HL-60/S4 treated with retinoic acid at 250 ng/mL for 4 days and 3 days (cell line): Measurements from ENCODE around the gene PRKCG.

Experiments
- in situ Hi-C: fragments of 300-500 bp; cut with MboI; formaldehyde crosslinking; loops from 2 replicates; pipeline ENCODE4 v1.7.0; 2022; ENCODE audit warnings: low sequenced_read_pairs

The PRKCG gene

GRCh38 chr19:53871454-53871853 is 10.5 kb upstream of the PRKCG start:
- in situ Hi-C loops, result no loop called here

GRCh38 chr19:53872762-53873161 is 9.2 kb upstream of the PRKCG start:
- in situ Hi-C loops, result no loop called here

DNA sequence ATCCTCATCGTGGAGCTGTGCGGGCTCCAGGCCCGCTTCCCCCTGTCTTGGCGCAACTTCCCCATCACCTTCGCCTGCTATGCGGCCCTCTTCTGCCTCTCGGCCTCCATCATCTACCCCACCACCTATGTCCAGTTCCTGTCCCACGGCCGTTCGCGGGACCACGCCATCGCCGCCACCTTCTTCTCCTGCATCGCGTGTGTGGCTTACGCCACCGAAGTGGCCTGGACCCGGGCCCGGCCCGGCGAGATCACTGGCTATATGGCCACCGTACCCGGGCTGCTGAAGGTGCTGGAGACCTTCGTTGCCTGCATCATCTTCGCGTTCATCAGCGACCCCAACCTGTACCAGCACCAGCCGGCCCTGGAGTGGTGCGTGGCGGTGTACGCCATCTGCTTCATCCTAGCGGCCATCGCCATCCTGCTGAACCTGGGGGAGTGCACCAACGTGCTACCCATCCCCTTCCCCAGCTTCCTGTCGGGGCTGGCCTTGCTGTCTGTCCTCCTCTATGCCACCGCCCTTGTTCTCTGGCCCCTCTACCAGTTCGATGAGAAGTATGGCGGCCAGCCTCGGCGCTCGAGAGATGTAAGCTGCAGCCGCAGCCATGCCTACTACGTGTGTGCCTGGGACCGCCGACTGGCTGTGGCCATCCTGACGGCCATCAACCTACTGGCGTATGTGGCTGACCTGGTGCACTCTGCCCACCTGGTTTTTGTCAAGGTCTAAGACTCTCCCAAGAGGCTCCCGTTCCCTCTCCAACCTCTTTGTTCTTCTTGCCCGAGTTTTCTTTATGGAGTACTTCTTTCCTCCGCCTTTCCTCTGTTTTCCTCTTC is 8.0 kb upstream of the PRKCG start:
- in situ Hi-C loops, result no loop called here

DNA sequence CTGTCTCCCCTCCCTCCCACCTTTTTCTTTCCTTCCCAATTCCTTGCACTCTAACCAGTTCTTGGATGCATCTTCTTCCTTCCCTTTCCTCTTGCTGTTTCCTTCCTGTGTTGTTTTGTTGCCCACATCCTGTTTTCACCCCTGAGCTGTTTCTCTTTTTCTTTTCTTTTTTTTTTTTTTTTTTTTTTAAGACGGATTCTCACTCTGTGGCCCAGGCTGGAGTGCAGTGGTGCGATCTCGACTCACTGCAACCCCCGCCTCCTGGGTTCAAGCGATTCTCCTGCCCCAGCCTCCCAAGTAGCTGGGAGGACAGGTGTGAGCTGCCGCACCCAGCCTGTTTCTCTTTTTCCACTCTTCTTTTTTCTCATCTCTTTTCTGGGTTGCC is 7.4 kb upstream of the PRKCG start:
- in situ Hi-C loops, result no loop called here

GRCh38 chr19:53875602-53876325 is 6.2 kb upstream of the PRKCG start:
- in situ Hi-C loops, result no loop called here

DNA sequence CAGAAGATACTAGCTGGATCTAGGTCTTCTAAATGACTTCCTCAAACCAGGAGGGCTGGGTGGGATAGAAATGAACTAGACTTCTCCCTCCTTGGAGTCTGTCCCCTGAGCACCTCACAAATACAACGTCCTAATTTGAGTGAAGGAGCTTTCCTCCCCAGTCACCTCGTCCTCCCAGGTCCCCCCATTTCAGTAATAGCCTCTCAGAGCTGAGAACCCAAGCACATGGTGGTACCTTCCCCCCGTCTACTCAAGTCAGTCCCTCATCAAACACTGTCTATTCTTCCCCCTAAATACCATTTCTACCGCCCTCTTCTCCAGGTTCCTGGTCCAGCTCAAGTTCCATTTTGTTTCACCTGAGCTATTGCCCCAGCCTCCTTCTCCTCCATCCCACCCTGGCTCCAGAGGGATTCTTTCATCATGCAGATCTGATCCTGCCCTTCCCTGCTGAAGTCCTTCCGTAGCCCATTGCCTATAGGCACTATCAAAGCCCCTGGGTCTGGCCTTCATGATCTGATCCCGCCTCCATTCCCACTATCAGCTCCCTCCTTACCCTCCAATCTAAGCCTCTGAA is 5.3 kb upstream of the PRKCG start:
- in situ Hi-C loops, result no loop called here

- in situ Hi-C loops, result no loop called here
Observed at GRCh38 chr19:53877361-53877766, 4.6 kb upstream of the PRKCG start.

DNA sequence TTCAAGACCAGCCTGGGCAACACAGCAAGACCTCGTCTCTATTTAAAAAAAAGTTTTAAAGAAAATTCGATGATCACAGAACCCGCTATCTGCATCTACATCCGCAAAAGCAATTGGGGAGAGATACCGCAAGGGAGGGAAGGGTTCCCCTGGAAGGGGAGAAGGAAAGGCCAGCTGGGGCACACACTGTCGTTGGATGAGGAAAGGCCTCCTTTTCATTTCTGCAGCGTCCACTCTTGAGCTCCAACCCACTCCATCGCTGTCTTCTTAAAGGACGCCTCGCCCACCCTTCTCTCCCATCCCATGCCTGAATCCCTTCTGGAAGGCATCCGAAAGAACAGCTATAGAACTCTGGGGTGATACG is 3.2 kb upstream of the PRKCG start:
- in situ Hi-C loops, result no loop called here

DNA sequence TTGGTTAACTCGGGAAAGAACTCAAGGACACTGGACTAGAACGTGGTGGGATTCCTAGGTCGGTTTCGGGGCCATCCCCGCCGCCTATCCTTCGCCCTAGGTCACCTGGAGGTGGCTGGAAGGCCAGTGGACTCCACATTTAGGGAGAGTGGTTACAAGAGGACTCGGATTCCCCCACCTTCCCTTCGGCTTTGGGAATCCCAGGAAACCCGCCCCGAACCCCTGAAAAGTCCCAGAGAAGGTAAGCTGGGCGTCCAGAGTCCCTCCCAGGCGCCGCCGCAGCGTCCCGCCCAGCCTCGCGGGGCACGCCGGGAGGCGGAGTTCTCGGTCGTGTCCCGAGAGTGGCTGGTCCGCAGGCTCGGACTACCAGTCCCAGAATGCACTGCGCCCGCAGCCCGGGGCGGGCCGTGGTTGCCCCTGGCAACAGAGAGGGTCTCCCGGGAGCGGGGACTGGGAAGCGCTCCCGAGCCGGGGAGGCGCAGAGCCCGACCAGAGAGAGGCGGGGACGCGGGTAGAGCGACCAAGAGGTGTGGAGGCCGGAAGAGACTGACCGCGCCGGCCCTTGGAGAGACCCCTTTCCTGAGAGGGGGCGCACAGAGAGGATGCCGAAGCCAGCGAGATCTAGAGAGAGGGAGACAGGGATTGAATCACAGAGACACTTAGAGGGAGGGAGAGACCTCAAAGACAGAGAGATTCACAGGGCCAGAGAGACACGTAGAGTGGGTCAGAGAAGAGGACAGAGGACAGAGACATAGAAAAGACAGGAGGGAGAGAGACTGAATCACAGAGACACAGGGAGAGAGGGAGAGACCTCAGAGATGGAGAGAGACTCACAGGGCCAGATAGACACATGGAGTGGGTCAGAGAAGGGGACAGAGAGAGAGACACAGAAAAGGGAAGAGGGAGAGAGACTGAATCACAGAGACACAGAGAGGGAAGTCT is 2.6 kb upstream of the PRKCG start:
- in situ Hi-C loops, result no loop called here

- in situ Hi-C loops, result no loop called here
Observed at GRCh38 chr19:53880711-53881481, 1.1 kb upstream of the PRKCG start.

DNA sequence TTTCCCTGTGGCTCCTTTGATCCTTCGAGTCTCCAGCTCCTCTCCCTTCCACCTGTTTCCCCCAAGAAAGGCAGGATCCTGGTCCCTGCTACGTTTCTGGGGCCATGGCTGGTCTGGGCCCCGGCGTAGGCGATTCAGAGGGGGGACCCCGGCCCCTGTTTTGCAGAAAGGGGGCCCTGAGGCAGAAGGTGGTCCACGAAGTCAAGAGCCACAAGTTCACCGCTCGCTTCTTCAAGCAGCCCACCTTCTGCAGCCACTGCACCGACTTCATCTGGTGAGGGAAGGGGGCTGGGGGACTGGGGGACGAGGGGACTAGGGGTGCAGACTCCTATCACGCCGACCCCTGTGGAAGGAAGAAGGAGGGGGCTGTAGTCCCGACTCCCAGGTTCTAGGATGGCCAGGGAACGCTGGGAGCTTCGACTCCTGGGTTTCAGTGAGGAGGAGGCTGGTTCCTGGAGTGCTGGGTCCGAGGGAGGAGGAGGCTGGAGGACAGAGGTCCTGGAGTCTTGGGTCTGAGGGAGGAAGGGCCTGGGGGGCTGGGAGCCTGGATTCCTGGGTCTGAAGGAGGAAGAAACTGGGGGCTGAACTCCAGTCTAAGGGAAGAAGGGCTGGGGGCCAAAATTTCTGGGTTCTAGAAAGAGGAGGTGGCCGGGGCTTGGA is 524 bp downstream of the PRKCG start:
- in situ Hi-C loops, result no loop called here

DNA sequence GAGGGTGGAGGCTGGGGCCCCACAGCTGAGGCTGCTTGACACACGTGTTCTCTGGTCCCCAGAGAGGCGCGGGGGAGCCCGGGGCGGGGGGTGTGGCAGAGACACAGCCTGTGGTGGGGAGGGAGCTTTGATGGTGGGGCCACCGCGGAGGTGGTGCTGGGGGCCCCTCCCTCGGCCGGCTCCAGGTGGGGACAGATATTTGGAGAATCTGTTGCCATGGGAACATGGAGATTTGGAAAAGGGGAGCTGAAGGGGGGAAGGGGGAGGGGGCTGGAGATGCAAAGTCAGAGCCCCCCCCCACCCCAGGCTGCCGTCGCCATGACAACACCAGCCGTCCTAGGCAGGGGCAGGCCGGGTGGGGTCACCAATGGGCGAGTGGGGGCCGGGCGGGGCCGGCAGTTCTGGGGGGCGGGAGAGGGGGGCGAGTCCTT is 1.2 kb downstream of the PRKCG start:
- in situ Hi-C loops, result no loop called here

- in situ Hi-C loops, result no loop called here
Observed at GRCh38 chr19:53883741-53884140, 1.7 kb downstream of the PRKCG start.

DNA sequence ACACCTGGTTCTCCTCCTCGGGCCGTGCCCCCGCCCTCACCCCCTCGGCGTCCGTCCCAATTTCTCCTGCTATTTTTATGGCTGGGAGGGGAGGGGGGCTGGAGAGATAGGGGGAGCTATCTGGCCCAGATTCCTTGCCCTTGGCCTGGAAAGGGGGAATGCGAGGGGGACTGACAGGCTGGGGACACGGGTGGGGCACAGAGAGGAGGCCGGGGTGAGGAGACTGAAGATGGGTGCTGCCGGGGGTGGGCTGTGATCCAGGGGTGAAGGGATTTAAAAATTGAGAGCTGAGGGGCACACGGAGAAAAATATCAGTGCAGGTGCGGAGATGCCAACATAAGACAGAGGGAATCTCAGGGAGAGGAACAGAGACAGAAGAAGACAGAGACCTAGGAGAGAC is 2.3 kb downstream of the PRKCG start:
- in situ Hi-C loops, result no loop called here

GRCh38 chr19:53885036-53885435 is 3.0 kb downstream of the PRKCG start:
- in situ Hi-C loops, result no loop called here

GRCh38 chr19:53892301-53892980 is 10.4 kb downstream of the PRKCG start:
- in situ Hi-C loops, result no loop called here

DNA sequence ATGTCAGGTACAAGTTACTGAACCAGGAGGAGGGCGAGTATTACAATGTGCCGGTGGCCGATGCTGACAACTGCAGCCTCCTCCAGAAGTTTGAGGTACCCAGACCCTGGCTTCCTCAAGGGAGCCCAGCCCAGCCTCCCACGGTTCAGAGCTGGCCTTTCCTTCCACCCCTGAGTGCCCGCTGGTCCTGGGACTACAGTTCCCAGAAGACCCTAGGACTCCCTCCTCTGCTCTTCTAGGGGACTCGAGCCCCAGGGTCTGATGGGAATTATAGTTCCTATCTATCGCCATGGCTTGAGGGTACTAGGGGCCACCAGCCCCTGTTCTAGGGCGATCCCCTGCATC is 11.0 kb downstream of the PRKCG start:
- in situ Hi-C loops, result no loop called here

DNA sequence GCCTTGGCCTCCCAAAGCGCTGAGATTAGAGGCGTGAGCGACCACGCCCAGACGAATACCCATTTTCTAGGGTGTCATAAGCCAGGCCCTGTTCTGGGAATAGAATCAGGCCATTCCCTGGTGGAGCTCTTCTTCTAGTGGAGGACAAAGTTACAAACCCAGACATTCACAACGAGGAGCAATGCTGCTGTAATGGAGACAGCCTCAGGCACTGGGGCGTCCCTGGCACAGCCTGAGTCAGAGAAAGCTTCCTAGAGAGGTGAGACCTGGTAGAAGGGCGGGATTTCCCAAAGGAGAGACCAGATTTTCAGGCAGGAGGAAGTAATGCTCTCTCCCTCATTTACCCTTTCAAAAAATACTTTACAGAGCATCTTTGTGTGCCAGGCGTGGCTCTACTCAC is 12.7 kb downstream of the PRKCG start:
- in situ Hi-C loops, result no loop called here

DNA sequence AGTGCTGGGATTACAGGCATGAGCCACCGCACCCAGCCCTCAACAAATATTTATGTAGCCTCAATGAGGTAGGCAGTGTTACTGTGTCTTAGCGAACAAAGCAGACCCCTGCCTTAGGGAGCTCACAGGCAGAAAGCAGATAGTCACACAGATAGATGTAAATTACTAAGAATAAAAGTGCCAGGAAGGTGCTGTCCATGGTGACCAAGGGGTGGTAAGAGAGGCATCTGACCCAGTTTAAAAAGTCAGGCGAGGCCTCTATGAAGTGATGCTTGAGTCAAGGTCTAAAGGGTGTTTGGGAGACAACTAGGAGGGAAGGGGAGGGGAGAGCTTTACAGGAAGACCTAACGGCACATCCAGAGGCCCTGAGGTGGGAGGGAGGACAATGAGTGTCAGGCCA is 14.7 kb downstream of the PRKCG start:
- in situ Hi-C loops, result no loop called here
